Stimulated activated CD4-positive, alpha-beta T cell treated with anti-CD3 and anti-CD28 coated beads, Interleukin-1b, Interleukin-23, amount 100 ng/mL, for 1 hour (primary cell): ENCODE data around the gene MSTN.
A peak's percentile ranks its signal among the peaks of the same experiment; 100 is the strongest.

Source experiments
- DNase-seq, 2 donors: peaks; one replicate each; pipeline ENCODE4 v3.0.0-alpha.2; 2020; ENCODE audit warnings: low read depth in 2 of 2

The MSTN gene

GRCh38 chr2:190062601-190063000 is at the start of gene MSTN:
Gene MSTN, minus strand, starts transcription at chr2:190062729. Its CDS starts 133 bp downstream, at chr2:190062596.
- no peak for DNase-seq

GRCh38 chr2:190111166-190111565 is 48.6 kb upstream of the MSTN start:
- no peak for DNase-seq

GRCh38 chr2:190110699-190111098 is 48.2 kb upstream of the MSTN start:
- no peak for DNase-seq

GRCh38 chr2:190110131-190110530 is 47.6 kb upstream of the MSTN start:
- DNase-seq = no peak

GRCh38 chr2:190107409-190107808 is 44.9 kb upstream of the MSTN start:
- DNase-seq = no peak

- no peak for DNase-seq
Observed at GRCh38 chr2:190106783-190107182, 44.3 kb upstream of the MSTN start.

- no peak for DNase-seq
Observed at GRCh38 chr2:190105554-190105953, 43.0 kb upstream of the MSTN start.

- DNase-seq = no peak
Observed at GRCh38 chr2:190103144-190103543, 40.6 kb upstream of the MSTN start.

GRCh38 chr2:190099890-190100697 is 37.6 kb upstream of the MSTN start:
- no peak for DNase-seq

- no peak for DNase-seq
Observed at GRCh38 chr2:190098851-190099250, 36.3 kb upstream of the MSTN start.

- DNase-seq = no peak
Observed at GRCh38 chr2:190097115-190097514, 34.6 kb upstream of the MSTN start.

- DNase-seq = no peak
Observed at GRCh38 chr2:190094316-190094871, 31.9 kb upstream of the MSTN start.

- no peak for DNase-seq
Observed at GRCh38 chr2:190093793-190094192, 31.3 kb upstream of the MSTN start.

- DNase-seq = no peak
Observed at GRCh38 chr2:190090148-190090547, 27.6 kb upstream of the MSTN start.

GRCh38 chr2:190088917-190089316 is 26.4 kb upstream of the MSTN start:
- DNase-seq = peak in 1 of 2 donors; percentile 4

GRCh38 chr2:190084704-190085103 is 22.2 kb upstream of the MSTN start:
- DNase-seq = no peak

- DNase-seq = no peak
Observed at GRCh38 chr2:190082118-190082517, 19.6 kb upstream of the MSTN start.

- DNase-seq = no peak
Observed at GRCh38 chr2:190080527-190081049, 18.1 kb upstream of the MSTN start.

- no peak for DNase-seq
Observed at GRCh38 chr2:190079160-190079559, 16.6 kb upstream of the MSTN start.

GRCh38 chr2:190075623-190076022 is 13.1 kb upstream of the MSTN start:
- DNase-seq = no peak

GRCh38 chr2:190069936-190070696 is 7.6 kb upstream of the MSTN start:
- DNase-seq = peak in 1 of 2 donors; percentile 1

GRCh38 chr2:190068764-190069163 is 6.2 kb upstream of the MSTN start:
- DNase-seq = no peak
